22Rv1 (cell line): ENCODE results near the gene CFAP20.

Experiments used
- CTCF ChIP-seq: fragments of 450-650 bp; IDR thresholded peaks from 2 replicates; pipeline ENCODE4 v1.5.1; 2017; ENCODE audit warnings: mild to moderate bottlenecking
- ZFX ChIP-seq: fragments of 450-650 bp; IDR thresholded peaks from 2 replicates; pipeline ENCODE4 v1.6.1; 2017; ENCODE audit warnings: antibody characterized with exemption, borderline replicate concordance

GRCh38 chr16:58128711-58129096 lies 477 bp downstream of the CFAP20 start:
- TF ChIP-seq CTCF (no peak), ZFX (no peak)
